GM08714 (cell line): Measurements from ENCODE around the gene B4GALT5.
"Not testable (repeated sequence)": the region's sequence is repeated elsewhere in the genome, so short reads cannot be mapped to it uniquely, and the experiment has no call there.

Experiments
- H3K4me3 ChIP-seq: fragments of 200-500 bp; sonication (Bioruptor generic); 2 replicates; pipeline ENCODE4 v1.5.1; 2014; ENCODE audit warnings: mild to moderate bottlenecking, low read length, inconsistent platforms
- ZNF274 ChIP-seq: IDR thresholded peaks from 2 replicates; pipeline ENCODE4 v1.6.1; 2012; ENCODE audit warnings: mild to moderate bottlenecking, low read depth, low read length

B4GALT5 gene

GRCh38 chr20:49616154-49617007 lies 97.3 kb downstream of the B4GALT5 start:
- no peak for TF ChIP-seq ZNF274
- no peak overlapping the region for H3K4me3 ChIP-seq

DNA sequence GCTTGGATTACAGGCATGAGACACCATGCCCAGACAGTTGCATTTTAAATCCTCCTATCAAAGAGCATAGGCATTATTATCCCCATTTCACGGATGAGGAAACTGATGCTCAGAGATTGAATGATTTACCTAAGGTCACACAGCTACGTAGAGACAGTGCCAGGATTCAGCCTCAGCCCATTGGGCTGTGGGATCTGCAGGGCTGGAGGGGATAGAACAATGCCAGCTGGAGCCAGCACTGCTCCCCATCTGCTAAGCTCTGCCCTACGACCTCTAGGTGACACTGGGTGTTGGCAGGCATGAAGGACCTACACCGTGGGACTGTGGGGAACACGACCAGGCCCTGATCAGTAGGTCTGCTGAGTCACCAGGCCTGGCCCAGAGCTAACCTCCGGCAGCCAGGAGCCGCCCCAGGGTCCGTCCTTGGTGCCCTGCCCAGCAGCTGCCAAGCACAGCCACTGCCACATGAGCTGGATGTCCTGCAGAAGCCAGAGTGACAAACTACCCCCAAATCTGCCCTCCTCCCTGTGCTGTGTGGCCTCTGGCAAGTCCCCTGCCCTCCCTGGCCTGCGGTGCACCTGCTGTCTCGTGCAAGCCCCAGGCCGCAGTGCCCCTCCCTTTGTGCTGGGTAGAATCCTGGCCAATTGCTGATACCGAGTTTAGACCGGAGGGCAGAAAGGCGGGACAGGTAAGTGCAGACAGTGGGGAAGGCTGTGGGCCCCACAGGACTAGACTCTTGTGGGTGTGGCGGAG lies 98.1 kb downstream of the B4GALT5 start:
- no peak overlapping the region for H3K4me3 ChIP-seq
- TF ChIP-seq ZNF274: no peak

DNA sequence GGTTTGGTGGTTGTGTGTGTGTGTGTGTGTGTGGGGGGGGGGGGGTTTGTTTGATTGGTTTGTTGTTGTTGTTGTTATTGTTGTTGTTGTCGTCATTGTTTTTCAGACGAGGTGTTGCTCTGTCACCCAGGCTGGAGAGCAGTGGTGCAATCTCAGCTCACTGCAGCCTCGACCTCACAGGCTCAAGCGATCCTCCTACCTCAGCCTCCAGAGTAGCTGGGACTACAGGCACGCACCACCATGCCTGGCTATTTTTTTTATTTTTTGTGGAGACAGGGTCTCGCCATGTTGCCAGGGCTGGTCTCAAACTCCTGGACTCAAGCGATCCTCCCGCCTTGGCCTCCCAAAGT lies 98.7 kb downstream of the B4GALT5 start:
- H3K4me3 ChIP-seq: not testable (repeated sequence)

DNA sequence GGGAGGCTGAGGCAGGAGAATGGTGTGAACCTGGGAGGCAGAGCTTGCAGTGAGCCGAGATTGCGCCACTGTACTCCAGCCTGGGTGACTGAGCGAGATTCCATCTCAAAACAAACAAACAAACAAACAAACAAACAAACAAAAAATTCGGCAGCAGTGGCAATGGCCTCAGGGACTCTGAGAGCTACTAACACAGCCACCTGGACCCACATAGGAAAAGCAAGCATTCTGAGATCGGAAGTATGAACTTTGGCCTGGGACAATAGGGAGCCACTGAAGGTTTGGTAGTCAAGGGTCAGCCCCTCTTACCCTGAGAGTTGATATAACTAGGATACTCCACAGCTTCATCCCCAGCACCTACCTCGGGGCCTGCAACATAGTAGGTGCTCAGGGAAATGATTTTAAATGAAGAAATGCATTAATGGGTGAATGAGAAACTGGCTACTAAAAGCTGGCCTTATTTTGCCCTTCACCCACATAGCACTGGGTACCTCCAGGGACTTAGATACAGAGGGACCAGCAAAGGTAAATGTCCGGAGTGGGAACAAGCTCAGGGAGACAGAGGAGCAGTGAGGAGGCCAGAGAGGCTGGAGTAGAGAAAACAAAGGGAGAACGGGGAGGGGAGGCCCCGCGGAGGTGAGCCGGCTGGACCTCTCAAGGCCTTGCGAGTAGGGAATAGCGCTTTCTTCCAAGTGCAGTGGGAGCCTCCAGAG lies 99.2 kb downstream of the B4GALT5 start:
- H3K4me3 ChIP-seq: no peak overlapping the region
- TF ChIP-seq ZNF274: no peak

- no peak overlapping the region for H3K4me3 ChIP-seq
- TF ChIP-seq ZNF274: no peak
Observed at GRCh38 chr20:49612127-49612738, 101.4 kb downstream of the B4GALT5 start.

GRCh38 chr20:49611539-49612126 lies 102.0 kb downstream of the B4GALT5 start:
- H3K4me3 ChIP-seq: not testable (repeated sequence)

DNA sequence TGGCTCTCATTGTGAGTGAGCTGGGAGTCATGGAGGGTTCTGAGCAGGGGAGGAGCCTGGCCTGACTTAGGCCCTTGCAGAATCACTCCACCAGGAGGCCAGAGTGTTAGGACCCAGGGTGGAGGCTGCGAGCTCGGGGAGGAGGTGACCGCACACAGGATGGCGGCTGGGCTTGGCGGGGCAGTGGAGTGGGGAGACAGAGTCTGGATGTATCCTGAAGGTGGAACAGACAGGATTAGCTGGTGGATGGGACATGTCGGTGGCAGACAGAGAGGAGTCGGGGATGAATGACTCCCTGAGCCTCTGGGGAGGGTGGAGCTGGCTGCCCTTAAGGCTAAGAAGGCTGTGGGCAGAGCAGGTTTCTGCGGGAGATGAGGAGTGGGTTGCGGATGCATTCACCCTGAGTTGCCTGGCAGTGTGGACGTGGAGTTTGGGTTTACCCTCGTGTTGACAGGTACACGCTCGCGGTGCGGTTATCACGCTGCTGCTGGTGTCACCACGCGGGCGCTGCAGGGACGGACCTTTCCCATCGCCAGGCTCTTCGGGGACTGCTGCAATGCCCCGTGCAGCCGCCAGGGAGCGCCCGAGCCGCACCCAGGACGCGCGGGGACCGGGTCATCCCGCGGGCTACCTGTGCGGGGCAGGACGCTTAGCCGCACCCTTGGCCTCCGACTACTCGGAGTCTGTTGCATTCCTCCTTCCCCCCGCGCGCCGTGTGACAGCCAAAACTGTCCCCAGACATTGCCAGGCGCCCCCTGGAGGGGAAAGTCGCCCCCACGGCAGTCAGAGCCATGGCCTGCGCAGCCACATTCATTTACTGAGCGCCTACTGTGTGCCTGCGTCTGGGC lies 102.8 kb downstream of the B4GALT5 start:
- H3K4me3 ChIP-seq: no peak overlapping the region; the same call in 1 of the 2 replicates
- TF ChIP-seq ZNF274: no peak

GRCh38 chr20:49608752-49609670 lies 104.7 kb downstream of the B4GALT5 start:
- TF ChIP-seq ZNF274: no peak
- no peak overlapping the region for H3K4me3 ChIP-seq

- no peak for TF ChIP-seq ZNF274
- no peak overlapping the region for H3K4me3 ChIP-seq
Observed at GRCh38 chr20:49607568-49607967, 106.1 kb downstream of the B4GALT5 start.

DNA sequence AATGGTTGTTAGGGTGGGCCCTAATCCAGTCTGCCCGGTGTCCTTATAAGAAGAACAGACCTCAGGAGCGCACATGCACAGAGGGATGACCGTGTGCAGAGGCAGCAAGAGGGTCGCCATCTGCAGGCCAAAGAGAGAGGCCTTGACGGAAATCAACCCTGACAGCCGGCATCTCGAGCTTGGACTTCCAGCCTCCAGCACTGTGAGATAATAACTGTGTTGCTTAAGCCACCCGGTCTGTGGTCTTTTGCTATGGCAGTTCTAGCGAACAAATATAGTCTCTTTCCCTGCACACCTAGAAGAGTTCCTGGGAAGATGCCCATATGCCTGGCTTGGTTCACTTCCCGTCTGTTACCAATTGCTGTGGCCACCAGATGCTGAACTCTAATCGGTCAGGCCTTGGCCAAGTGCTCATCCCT lies 110.5 kb downstream of the B4GALT5 start:
- no peak overlapping the region for H3K4me3 ChIP-seq
- TF ChIP-seq ZNF274: no peak

DNA sequence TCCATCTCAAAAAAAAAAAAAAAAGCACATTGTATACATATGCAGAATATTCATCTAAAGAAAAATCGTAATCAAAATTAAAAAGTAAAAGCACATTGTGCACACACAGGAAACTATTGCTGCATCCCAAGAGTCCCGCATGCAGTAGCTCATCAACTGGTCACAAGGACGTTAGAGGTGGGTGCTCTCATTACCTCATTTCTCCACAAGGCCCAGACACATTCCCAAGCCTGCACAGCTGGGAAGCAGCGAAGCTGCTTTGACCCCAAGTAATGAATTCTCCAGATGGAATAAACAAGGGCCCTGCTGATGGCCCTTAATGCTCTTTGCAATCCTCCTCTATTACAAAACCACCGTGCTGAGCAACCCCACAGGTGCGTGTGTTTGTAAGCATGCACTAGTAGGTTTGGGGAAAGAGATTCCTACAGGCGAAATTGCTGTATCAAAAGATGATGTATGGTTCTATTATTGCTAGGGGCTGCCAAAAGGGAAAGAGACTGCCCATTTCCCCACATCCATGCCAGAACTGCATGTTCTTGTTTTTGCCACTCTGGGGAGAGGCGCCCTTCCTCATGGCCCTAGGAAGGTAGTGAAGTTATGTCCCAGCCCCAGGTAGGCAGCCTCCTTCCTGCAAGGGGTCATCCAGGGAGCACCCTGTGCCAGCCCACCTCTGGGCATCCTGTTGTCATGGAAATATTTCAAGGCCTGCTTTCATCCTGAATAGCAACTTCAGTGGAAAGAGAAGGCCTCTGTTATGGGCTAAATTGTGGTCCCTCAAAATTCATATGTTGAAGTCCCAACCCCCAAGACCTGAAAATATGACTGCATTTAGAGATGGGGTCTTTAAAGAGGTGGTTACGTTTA lies 111.1 kb downstream of the B4GALT5 start:
- TF ChIP-seq ZNF274: no peak
- H3K4me3 ChIP-seq: no peak overlapping the region
